C4-2B (cell line): ENCODE data around the gene KRT37.

Experiments
- CTCF ChIP-seq: fragments of 450-650 bp; conservative IDR thresholded peaks from 2 replicates; pipeline ENCODE4 v1.5.1; 2017; ENCODE audit warnings: mild to moderate bottlenecking
- ZFX ChIP-seq: fragments of 450-650 bp; IDR thresholded peaks from 2 replicates; pipeline ENCODE4 v1.6.1; 2017

- TF ChIP-seq CTCF (no peak), ZFX (no peak)
Measured at GRCh38 chr17:41415411-41415810, 9.0 kb downstream of the KRT37 start.
